ENCODE measurements around the gene PPP1R12A.

PPP1R12A gene

GRCh38 chr12:79841878-79842265, 93.0 kb downstream of the PPP1R12A start:
- CTCF ChIA-PET = interaction anchor here (0.6 kb wide), 1 partner anchor 13 kb away, joined by 7 read pairs; no protein-coding TSS in a partner anchor
- TF ChIP-seq CTBP1 (IDR thresholded peaks at IDR 0.05; ENCODE audit: borderline replicate concordance) (no peak), ELF4 (IDR thresholded peaks at IDR 0.05) (no peak), BHLHE40 (IDR thresholded peaks at IDR 0.05; ENCODE audit: borderline replicate concordance) (no peak), LEF1 (IDR thresholded peaks at IDR 0.05; ENCODE audit: borderline replicate concordance) (no peak), SP1 (IDR thresholded peaks at IDR 0.05) (no peak), FOXM1 (IDR thresholded peaks at IDR 0.05; ENCODE audit: borderline replicate concordance) (no peak), HDGF (IDR thresholded peaks at IDR 0.05; ENCODE audit: borderline replicate concordance) (no peak), TARDBP (IDR thresholded peaks at IDR 0.05) (no peak), FOXA1 (IDR thresholded peaks at IDR 0.05) (no peak), NFRKB (IDR thresholded peaks at IDR 0.05) (no peak), ARNT (IDR thresholded peaks at IDR 0.05) (no peak), ZNF384 (IDR thresholded peaks at IDR 0.05) (no peak), PKNOX1 (IDR thresholded peaks at IDR 0.05) (no peak), L3MBTL2 (conservative IDR thresholded peaks at IDR 0.05) (no peak), FOXK2 (IDR thresholded peaks at IDR 0.05) (no peak), SUZ12 (IDR thresholded peaks at IDR 0.05) (no peak)
- POLR2A ChIA-PET = no interaction called here
- no peak for DNase-seq (ENCODE audit: extremely low spot score)

- DNase-seq (ENCODE audit: extremely low spot score) = no peak
- POLR2A ChIA-PET = no interaction called here
- TF ChIP-seq ARNT (IDR thresholded peaks at IDR 0.05) (no peak), SUZ12 (IDR thresholded peaks at IDR 0.05) (no peak), CTBP1 (IDR thresholded peaks at IDR 0.05; ENCODE audit: borderline replicate concordance) (no peak), FOXK2 (IDR thresholded peaks at IDR 0.05) (no peak), PKNOX1 (IDR thresholded peaks at IDR 0.05) (no peak), TARDBP (IDR thresholded peaks at IDR 0.05) (no peak), BHLHE40 (IDR thresholded peaks at IDR 0.05; ENCODE audit: borderline replicate concordance) (no peak), L3MBTL2 (conservative IDR thresholded peaks at IDR 0.05) (no peak)
- CTCF ChIA-PET = no interaction called here
These were observed 93.5 kb downstream of the PPP1R12A start for GRCh38 chr12:79841248-79841877.

- DNase-seq (ENCODE audit: extremely low spot score) = no peak
- ChIA-PET POLR2A (no interaction called here), CTCF (no interaction called here)
- no peak for TF ChIP-seq ELF4 (IDR thresholded peaks at IDR 0.05)
- TF ChIP-seq SUZ12 (IDR thresholded peaks at IDR 0.05) = no peak
- no peak for TF ChIP-seq FOXA1 (IDR thresholded peaks at IDR 0.05)
- TF ChIP-seq SP1 (IDR thresholded peaks at IDR 0.05) = no peak
- no peak for TF ChIP-seq FOXM1 (IDR thresholded peaks at IDR 0.05; ENCODE audit: borderline replicate concordance)
- TF ChIP-seq HDGF (IDR thresholded peaks at IDR 0.05; ENCODE audit: borderline replicate concordance) = no peak
- no peak for TF ChIP-seq FOXK2 (IDR thresholded peaks at IDR 0.05)
- no peak for TF ChIP-seq PKNOX1 (IDR thresholded peaks at IDR 0.05)
- TF ChIP-seq TARDBP (IDR thresholded peaks at IDR 0.05) = no peak
- TF ChIP-seq ARNT (IDR thresholded peaks at IDR 0.05) = no peak
These were observed 96.5 kb downstream of the PPP1R12A start for GRCh38 chr12:79838359-79838758.

GRCh38 chr12:79837575-79837974, 97.3 kb downstream of the PPP1R12A start:
- no peak for DNase-seq (ENCODE audit: extremely low spot score)
- TF ChIP-seq TARDBP (IDR thresholded peaks at IDR 0.05) (no peak), L3MBTL2 (conservative IDR thresholded peaks at IDR 0.05) (no peak), SUZ12 (IDR thresholded peaks at IDR 0.05) (no peak), ELF4 (IDR thresholded peaks at IDR 0.05) (no peak), NFRKB (IDR thresholded peaks at IDR 0.05) (no peak), FOXK2 (IDR thresholded peaks at IDR 0.05) (no peak), FOXM1 (IDR thresholded peaks at IDR 0.05; ENCODE audit: borderline replicate concordance) (no peak), LEF1 (IDR thresholded peaks at IDR 0.05; ENCODE audit: borderline replicate concordance) (no peak), SP1 (IDR thresholded peaks at IDR 0.05) (no peak)
- ChIA-PET CTCF (no interaction called here), POLR2A (no interaction called here)

- ChIA-PET CTCF (no interaction called here), POLR2A (no interaction called here)
- DNase-seq (ENCODE audit: extremely low spot score) = no peak
- no peak for TF ChIP-seq ARNT (IDR thresholded peaks at IDR 0.05)
These were observed 99.5 kb downstream of the PPP1R12A start for GRCh38 chr12:79835377-79835843.

- TF ChIP-seq ELF4 (IDR thresholded peaks at IDR 0.05) (no peak), SP1 (IDR thresholded peaks at IDR 0.05) (no peak), HDGF (IDR thresholded peaks at IDR 0.05; ENCODE audit: borderline replicate concordance) (no peak), CTBP1 (IDR thresholded peaks at IDR 0.05; ENCODE audit: borderline replicate concordance) (no peak), LEF1 (IDR thresholded peaks at IDR 0.05; ENCODE audit: borderline replicate concordance) (no peak), FOXA1 (IDR thresholded peaks at IDR 0.05) (no peak), SUZ12 (IDR thresholded peaks at IDR 0.05) (no peak), TARDBP (IDR thresholded peaks at IDR 0.05) (no peak), ARNT (IDR thresholded peaks at IDR 0.05) (no peak), L3MBTL2 (conservative IDR thresholded peaks at IDR 0.05) (no peak), FOXK2 (IDR thresholded peaks at IDR 0.05) (no peak)
- no peak for DNase-seq (ENCODE audit: extremely low spot score)
- CTCF ChIA-PET = no interaction called here
- POLR2A ChIA-PET = no interaction called here
These were observed 100.1 kb downstream of the PPP1R12A start for GRCh38 chr12:79834712-79835376.

All from HEK293T (cell line).